ENCODE data around the gene NCAPG.
"Not testable (repeated sequence)": the region's sequence is repeated elsewhere in the genome, so short reads cannot be mapped to it uniquely, and the experiment has no call there.

NCAPG gene

GRCh38 chr4:17788956-17789355 lies 21.8 kb upstream of the NCAPG start:
- no peak for DNase-seq

GRCh38 chr4:17794730-17795129 lies 16.0 kb upstream of the NCAPG start:
- no peak for DNase-seq

- DNase-seq: no peak
These were observed 13.0 kb upstream of the NCAPG start for GRCh38 chr4:17797808-17798207.

GRCh38 chr4:17805580-17806155 lies 5.1 kb upstream of the NCAPG start:
- DNase-seq: no peak

GRCh38 chr4:17807446-17807845 lies 3.3 kb upstream of the NCAPG start:
- no peak for DNase-seq

- no peak for DNase-seq
These were observed 1.1 kb upstream of the NCAPG start for GRCh38 chr4:17809667-17810066.

GRCh38 chr4:17811078-17811603 lies 362 bp downstream of the NCAPG start:
- no peak for DNase-seq

GRCh38 chr4:17812125-17812524 lies 1.3 kb downstream of the NCAPG start:
- DNase-seq: no peak

- no peak for DNase-seq
These were observed 2.0 kb downstream of the NCAPG start for GRCh38 chr4:17812801-17813200.

GRCh38 chr4:17814140-17814539 lies 3.4 kb downstream of the NCAPG start:
- DNase-seq: no peak

GRCh38 chr4:17816142-17816541 lies 5.4 kb downstream of the NCAPG start:
- no peak for DNase-seq

- no peak for DNase-seq
These were observed 6.2 kb downstream of the NCAPG start for GRCh38 chr4:17817027-17817426.

GRCh38 chr4:17823871-17824669 lies 13.3 kb downstream of the NCAPG start:
- no peak for DNase-seq

- no peak for DNase-seq
These were observed 35.5 kb downstream of the NCAPG start for GRCh38 chr4:17846266-17846665.

- not testable (repeated sequence) for DNase-seq
These were observed 39.5 kb downstream of the NCAPG start for GRCh38 chr4:17850295-17850694.

- DNase-seq: no peak
These were observed 41.2 kb downstream of the NCAPG start for GRCh38 chr4:17851959-17852358.

GRCh38 chr4:17854036-17854435 lies 43.3 kb downstream of the NCAPG start:
- DNase-seq: no peak

GRCh38 chr4:17859793-17860406 lies 49.1 kb downstream of the NCAPG start:
- DNase-seq: no peak

- DNase-seq: not testable (repeated sequence)
These were observed 51.1 kb downstream of the NCAPG start for GRCh38 chr4:17861906-17862305.

GRCh38 chr4:17865866-17866363 lies 55.1 kb downstream of the NCAPG start:
- DNase-seq: no peak

- DNase-seq: no peak
These were observed 56.0 kb downstream of the NCAPG start for GRCh38 chr4:17866810-17867209.

- DNase-seq: no peak
These were observed 56.5 kb downstream of the NCAPG start for GRCh38 chr4:17867276-17867675.

GRCh38 chr4:17869327-17869726 lies 58.5 kb downstream of the NCAPG start:
- DNase-seq: no peak

All from stimulated activated CD4-positive, alpha-beta T cell treated with anti-CD3 and anti-CD28 coated beads, Interleukin-4, amount 100 ng/mL, for 1 hour (primary cell).